T follicular helper cell (primary cell): ENCODE data around the gene F5.

Experiments used
- DNase-seq: peaks from one replicate; pipeline ENCODE4 v3.0.0-alpha.2; 2020; ENCODE audit warnings: low read depth
- total RNA-seq, 2 experiments: gene quantifications; one replicate each; lab custom pipeline; 2026; lab: John Stamatoyannopoulos, UW

The F5 gene
- total RNA-seq = 3.4 to 59.8 reads per million in 2 experiments

GRCh38 chr1:169586395-169587255 is at the start of gene F5:
Gene F5 (minus strand): TSS chr1:169586481. CDS start chr1:169586386, 95 bp downstream.
- peak; percentile 50 for DNase-seq

DNA sequence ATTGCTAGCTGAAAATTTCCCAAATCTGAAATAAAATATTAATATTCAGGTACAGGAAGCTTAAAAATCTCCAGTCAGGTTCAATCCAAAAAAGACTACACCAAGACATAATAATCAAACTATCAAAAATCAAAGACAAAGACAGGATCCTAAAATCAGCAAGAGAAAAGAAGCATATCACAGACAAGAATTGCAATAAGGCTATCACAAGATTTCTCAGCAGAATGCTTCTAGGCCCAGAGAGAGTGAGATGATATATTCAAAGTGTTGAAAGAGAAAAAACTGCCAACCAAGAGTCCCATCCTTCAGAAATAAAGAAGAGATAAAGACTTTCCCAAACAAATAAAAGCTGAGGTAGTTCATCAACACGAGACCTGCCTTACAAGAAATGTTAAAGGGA is 48.6 kb upstream of the F5 start:
- no peak for DNase-seq

DNA sequence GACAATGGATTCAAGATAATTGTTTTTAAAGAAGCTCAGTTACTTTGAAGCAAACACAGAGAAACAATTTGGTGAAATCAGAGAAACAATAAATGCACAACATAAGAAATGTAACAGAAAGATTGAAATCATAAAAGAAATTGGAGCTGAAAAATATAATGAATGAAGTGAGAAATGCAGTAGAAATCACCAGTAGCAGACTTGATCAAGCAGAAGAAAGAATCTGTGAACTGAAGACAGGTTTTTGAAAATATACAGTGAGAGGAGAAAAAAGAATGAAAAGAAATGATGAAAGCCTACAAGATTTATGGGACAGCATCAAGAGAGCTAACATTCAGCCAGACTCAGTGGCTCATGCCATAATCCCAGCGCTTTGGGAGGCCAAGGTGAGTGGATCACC is 47.9 kb upstream of the F5 start:
- no peak for DNase-seq

- DNase-seq = no peak
These were observed 45.0 kb upstream of the F5 start for GRCh38 chr1:169631249-169631648.

DNA sequence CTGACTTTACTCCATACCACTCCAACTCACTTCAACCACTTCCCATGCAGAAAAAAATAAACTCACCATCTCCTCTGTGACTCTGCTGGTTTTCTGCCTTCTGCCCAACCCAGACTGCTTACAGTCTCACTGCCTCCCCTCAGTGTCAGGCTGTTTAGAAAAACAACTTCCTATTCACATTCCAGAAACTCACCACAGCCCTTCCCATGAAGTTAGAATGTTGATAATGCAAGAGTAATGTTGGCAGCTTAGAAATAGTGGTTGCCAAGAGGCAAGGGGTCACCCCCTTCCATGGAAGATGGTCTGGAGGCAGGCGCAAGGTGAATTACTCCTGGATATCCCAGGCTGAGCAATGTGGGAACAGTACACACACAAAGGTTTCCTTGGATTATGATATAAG is 43.7 kb upstream of the F5 start, which contains the start of gene SELP:
Gene SELP (minus strand): TSS at position 119 of the 400 bp plus-strand sequence. CDS start 50 bp downstream, at position 69.
- no peak for DNase-seq

DNA sequence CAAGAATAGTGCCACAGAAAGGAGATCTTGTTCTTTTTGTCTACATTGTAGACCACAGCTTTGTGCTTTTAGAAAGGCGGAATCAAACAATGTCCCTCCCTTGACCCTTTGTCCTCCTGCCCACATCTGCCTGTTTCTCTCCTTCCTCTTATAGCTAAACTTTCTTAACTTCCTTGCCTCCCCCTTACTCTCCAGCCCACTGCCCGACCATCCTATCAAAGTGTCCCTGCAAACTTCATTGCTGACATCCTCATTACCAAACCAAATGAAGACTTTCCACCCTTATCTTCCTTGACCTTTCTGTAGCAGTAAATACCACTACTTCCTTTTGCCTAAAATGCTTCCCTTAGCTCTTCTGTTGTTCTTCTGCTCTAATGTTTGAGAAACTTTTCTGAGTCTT is 38.6 kb upstream of the F5 start:
- DNase-seq = no peak

- no peak for DNase-seq
These were observed 37.8 kb upstream of the F5 start for GRCh38 chr1:169624122-169624521.

GRCh38 chr1:169623132-169623926 is 37.0 kb upstream of the F5 start:
- no peak for DNase-seq

- no peak for DNase-seq
These were observed 34.3 kb upstream of the F5 start for GRCh38 chr1:169620565-169620964.

DNA sequence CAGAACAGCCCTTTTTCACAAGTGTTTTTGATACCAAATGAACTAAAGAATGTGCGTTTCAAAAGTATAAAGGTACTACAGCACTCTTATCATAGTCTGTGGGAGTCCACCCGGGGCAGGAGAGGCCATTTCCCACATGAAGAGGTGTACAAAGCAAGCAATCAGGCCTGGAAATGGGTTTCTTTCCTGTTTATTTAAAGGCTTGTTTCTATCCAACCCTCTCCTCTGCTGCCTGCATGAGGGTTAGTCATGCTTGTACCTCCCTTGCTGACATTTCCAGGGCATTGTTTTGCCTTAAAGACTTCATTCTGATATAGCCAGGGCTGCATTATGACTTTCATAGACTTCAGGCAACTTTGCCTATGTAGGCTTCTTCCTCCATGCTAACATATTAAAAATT is 32.1 kb upstream of the F5 start:
- DNase-seq = no peak

DNA sequence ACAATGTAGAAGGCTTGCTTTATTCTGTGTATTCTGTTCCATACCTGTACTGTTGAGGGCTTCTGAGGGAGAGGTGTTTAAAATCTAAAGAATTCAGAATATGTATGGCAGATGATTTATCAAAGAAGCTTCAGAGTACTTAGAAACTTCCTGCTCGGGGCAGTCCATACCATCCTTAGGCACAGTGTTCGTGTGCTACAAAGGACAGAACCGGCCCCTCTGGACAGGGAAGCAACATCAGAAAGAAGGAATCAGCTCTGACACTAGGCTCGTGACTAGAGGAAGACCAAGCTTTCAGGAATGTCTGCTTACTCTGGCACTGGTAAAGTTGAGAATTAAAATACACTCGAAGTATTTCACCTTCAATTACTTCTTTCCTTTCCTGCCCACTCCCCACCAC is 29.5 kb upstream of the F5 start:
- no peak for DNase-seq

GRCh38 chr1:169610858-169611257 is 24.6 kb upstream of the F5 start:
- no peak for DNase-seq

DNA sequence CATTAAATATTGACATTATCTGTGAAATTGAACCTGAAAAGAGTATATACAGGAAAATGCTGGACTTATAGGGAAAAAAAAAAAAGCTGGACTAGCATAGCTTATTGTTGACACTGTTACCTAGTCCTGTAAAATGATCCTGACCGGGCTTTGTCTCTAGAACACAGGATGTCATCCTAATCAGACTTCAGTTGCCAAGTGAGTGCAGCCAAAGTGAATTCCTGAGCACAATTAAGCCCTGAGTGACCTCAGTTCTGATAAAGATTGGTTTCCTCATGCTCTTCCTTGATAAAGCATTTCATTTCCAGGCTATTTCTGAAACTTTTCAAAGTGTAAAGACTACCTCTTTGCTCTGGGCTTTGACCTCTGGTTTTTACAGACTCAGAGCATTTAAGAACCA is 23.8 kb upstream of the F5 start:
- no peak for DNase-seq

DNA sequence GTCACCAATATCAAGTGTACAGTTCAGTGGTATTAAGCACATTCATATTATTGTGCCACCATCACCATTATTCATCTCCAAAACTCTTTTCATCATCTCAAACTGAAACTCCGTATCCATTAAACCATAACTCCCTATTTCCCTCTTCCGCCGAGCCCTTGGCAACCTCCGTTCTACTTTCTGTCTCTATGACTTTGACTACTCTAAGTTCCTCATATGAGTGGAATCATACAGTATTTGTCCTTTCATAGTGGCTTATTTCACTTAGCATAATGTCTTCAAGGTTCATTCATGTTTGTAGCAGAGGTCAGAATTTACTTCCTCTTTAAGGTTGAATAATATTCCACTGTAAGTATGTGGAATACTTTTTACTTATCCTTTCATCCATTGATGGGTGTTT is 21.9 kb upstream of the F5 start:
- DNase-seq = no peak

- peak; percentile 13 for DNase-seq
These were observed 18.7 kb upstream of the F5 start for GRCh38 chr1:169604781-169605560.

DNA sequence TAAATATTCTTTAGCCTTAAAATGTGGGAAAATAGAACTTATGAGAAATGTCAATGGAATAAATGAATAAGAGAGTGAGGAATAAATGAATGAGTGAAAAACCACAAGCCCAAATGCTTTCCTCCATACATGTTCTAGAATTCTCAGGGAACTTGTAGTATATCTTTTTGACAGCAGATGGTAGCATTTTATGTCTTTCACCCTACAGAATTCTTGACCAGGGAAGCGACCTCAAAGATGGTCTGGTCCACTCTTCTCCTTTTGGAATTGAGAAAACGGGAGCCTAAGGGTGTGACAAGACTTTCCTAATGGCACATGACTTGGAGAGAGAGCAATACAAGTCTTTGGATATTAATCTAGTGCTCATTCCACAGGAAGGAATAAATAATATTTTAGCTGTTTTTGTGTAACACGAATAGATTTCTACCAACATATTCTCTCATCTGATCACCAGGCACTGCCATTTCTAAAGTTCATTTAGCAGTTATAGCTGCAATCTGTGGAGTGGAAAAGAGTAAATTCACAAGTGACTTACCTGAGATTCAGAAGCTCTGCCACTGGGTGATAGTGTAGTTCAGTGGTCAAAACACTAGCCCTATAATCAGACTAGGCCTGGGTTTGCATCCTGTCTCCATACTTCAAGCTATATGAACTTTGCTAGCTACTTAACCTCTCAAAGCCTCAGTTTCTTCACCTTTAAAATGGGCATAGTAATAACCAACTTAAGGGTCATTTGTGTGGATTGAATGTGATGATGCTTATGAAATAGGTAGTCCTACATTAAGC is 15.0 kb upstream of the F5 start:
- no peak for DNase-seq

GRCh38 chr1:169595764-169596711 is 9.8 kb upstream of the F5 start:
- DNase-seq = no peak

GRCh38 chr1:169594391-169594790 is 8.1 kb upstream of the F5 start:
- no peak for DNase-seq

- DNase-seq = no peak
These were observed 4.7 kb upstream of the F5 start for GRCh38 chr1:169590932-169591331.

DNA sequence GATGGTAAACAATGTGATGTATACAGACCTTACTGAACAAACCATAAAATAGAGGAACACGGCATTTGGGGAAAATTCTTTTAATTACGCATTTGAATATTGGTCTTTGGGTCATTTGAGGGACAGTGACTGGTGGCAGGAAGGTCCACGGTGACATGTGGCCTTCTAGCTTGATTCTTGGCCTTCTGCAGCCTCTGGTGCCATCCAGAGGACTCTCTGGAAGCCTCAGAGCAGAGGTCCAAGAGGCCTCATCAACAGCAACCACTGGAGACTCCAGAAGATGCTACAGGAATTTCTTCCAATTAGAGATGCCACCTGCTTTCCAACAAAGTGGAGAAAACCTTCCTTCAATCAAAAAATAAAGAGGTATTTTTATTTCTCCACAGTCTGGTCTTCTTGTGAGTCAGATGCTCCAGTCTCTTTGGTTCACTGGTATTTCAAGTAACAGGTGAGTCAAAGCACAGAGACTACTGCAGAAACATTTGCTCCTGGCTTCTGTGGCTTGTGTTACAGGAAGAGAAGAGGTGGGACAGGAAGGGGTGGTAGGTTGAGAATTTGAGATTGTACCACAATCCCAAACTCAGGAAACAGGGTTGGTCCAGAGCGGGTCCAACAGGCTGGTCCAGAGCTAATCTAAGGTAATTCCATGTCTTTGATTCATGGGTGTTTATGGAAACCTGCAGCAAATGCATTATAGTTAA is 2.7 kb upstream of the F5 start:
- no peak for DNase-seq
